Naive thymus-derived CD4-positive, alpha-beta T cell (primary cell): ENCODE data around the gene MELK. TPM values are rescaled to one million over a fixed set of nuclear protein-coding genes. Genes with fewer than 3 reads are reported as not detected.

Source experiments
- ATAC-seq: fragments of 150-1000 bp; cut with Tn5 transposase; 2 replicates; pipeline ENCODE4 v1.10.0; 2021; ENCODE audit warnings: mild to moderate bottlenecking, moderate library complexity
- CTCF ChIA-PET: fragments of 350-600 bp; sonication (Branson Sonifier 250); formaldehyde crosslinking; loops from one replicate; lab custom pipeline; 2021; ENCODE audit warnings: antibody characterized with exemption; lab: Charles Lee
- POLR2A ChIA-PET: fragments of 350-600 bp; sonication (Branson Sonifier 250); formaldehyde crosslinking; loops from one replicate; lab custom pipeline; 2021; ENCODE audit warnings: antibody characterized with exemption, inconsistent platforms; lab: Charles Lee
- DNase-seq, 9 donors: peaks; one replicate each; pipeline versions ENCODE4 v3.0.0 to v3.0.0-alpha.2; 2020 to 2022; ENCODE audit warnings: mixed read lengths in 1 of 9
- H3K27ac ChIP-seq: one replicate; pipeline ENCODE4 v1.7.0; 2013; ENCODE audit warnings: mild to moderate bottlenecking, low read depth, low read length, moderate library complexity
- H3K27me3 ChIP-seq, 2 donors: one replicate each; pipeline ENCODE4 v1.7.0; 2013; ENCODE audit warnings: low read length in 2 of 2, mild to moderate bottlenecking in 2 of 2, moderate library complexity in 2 of 2; ENCODE audit not compliant: control insufficient read depth in 2 of 2, insufficient read depth in 2 of 2
- H3K36me3 ChIP-seq, 3 experiments: 1 replicate in 2 of 3; 2 replicates in 1 of 3; pipeline ENCODE4 v1.7.0; 2013; ENCODE audit warnings: low read length in 3 of 3, mild to moderate bottlenecking in 3 of 3, moderate library complexity in 1 of 3; ENCODE audit not compliant: insufficient read depth in 3 of 3, control insufficient read depth in 2 of 3
- H3K4me1 ChIP-seq, 2 donors: one replicate each; pipeline ENCODE4 v1.7.0; 2013; ENCODE audit warnings: low read length in 2 of 2, mild to moderate bottlenecking in 2 of 2, moderate library complexity in 1 of 2; ENCODE audit not compliant: control insufficient read depth in 2 of 2, insufficient read depth in 2 of 2
- H3K4me3 ChIP-seq: 2 replicates; pipeline ENCODE4 v1.7.0; 2013; ENCODE audit warnings: mild to moderate bottlenecking, low read length
- H3K9me3 ChIP-seq, 3 experiments: 1 replicate in 2 of 3; 2 replicates in 1 of 3; pipeline ENCODE4 v1.7.0; 2013; ENCODE audit warnings: low read length in 3 of 3; ENCODE audit not compliant: control insufficient read depth in 2 of 3
- H3K27ac Mint-ChIP-seq, 9 donors: one replicate each; pipeline ENCODE4 v1.8.0; 2020 to 2022; ENCODE audit warnings: mixed read lengths in 9 of 9, mild to moderate bottlenecking in 8 of 9, moderate library complexity in 5 of 9, inconsistent platforms in 2 of 9
- H3K27me3 Mint-ChIP-seq, 5 donors: one replicate each; pipeline ENCODE4 v1.8.0; 2021 to 2022; ENCODE audit warnings: mixed read lengths in 5 of 5, mild to moderate bottlenecking in 1 of 5
- H3K36me3 Mint-ChIP-seq, 5 donors: one replicate each; pipeline ENCODE4 v1.8.0; 2020 to 2022; ENCODE audit warnings: mixed read lengths in 5 of 5, mild to moderate bottlenecking in 3 of 5, inconsistent platforms in 1 of 5
- H3K4me1 Mint-ChIP-seq, 7 donors: one replicate each; pipeline ENCODE4 v1.8.0; 2020 to 2022; ENCODE audit warnings: mixed read lengths in 7 of 7, mild to moderate bottlenecking in 3 of 7, inconsistent platforms in 1 of 7
- H3K4me3 Mint-ChIP-seq, 10 donors: one replicate each; pipeline ENCODE4 v1.8.0; 2020 to 2022; ENCODE audit warnings: mild to moderate bottlenecking in 10 of 10, mixed read lengths in 10 of 10, moderate library complexity in 6 of 10, inconsistent platforms in 2 of 10
- H3K9me3 Mint-ChIP-seq, 11 donors: one replicate each; pipeline ENCODE4 v1.8.0; 2020 to 2022; ENCODE audit warnings: mixed read lengths in 11 of 11, mild to moderate bottlenecking in 4 of 11, inconsistent platforms in 1 of 11, moderate library complexity in 1 of 11
- intact Hi-C, 2 donors: fragments of 100-400 bp; cut with micrococcal nuclease; formaldehyde crosslinking; loops; one replicate each; pipeline ENCODE4 v1.15.1; 2023
- polyA plus RNA-seq, 2 donors: library from polyadenylated mRNA; unstranded; fragments of 300-500 nt; fragmentation: Illumina TruSeq; gene quantifications; one replicate each; pipeline ENCODE4 v1.2.3, GENCODE V29; 2021
- total RNA-seq, 6 experiments: library from RNA in 5 of 6; stranded (reverse) in 5 of 6; gene quantifications; 1 replicate in 5 of 6; 2 replicates in 1 of 6; pipeline ENCODE4 v1.2.3 and lab custom pipeline; 2021 to 2026

The MELK gene
- total and polyA plus RNA-seq, 7 experiments from 2014 or later = 0.22 to 40.2 (median 0.88) TPM; not detected in 4

GRCh38 chr9:36718612-36719011, 145.9 kb downstream of the MELK start:
- no peak overlapping the region for H3K27ac ChIP-seq
- no peaks in the 10 kb centered on the region for H3K4me1 Mint-ChIP-seq
- no peak overlapping the region for H3K4me3 ChIP-seq
- intact Hi-C loops = no loop called here
- ChIA-PET POLR2A (no interaction called here), CTCF (no interaction called here)
- H3K27me3 Mint-ChIP-seq = peaks cover 0 to 16% (median 6%) of the 10 kb centered on the region in 5 donors
- H3K9me3 ChIP-seq = no peaks in the 10 kb centered on the region
- no peaks in the 10 kb centered on the region for H3K36me3 ChIP-seq
- H3K27me3 ChIP-seq = no peaks in the 10 kb centered on the region
- H3K36me3 Mint-ChIP-seq = no peaks in the 10 kb centered on the region
- no peak for ATAC-seq
- no peak for DNase-seq
- H3K4me1 ChIP-seq = no peaks in the 10 kb centered on the region
- H3K27ac Mint-ChIP-seq = no peak overlapping the region
- no peak overlapping the region for H3K4me3 Mint-ChIP-seq
- peaks cover 0 to 2% (median 0%) of the 10 kb centered on the region in 11 donors for H3K9me3 Mint-ChIP-seq

GRCh38 chr9:36720043-36720442, 147.3 kb downstream of the MELK start:
- H3K4me3 Mint-ChIP-seq = no peak overlapping the region
- ChIA-PET CTCF (no interaction called here), POLR2A (no interaction called here)
- DNase-seq (no peak), ATAC-seq (no peak)
- no peaks in the 10 kb centered on the region for H3K36me3 Mint-ChIP-seq
- H3K27me3 Mint-ChIP-seq = peaks cover 0 to 16% (median 3%) of the 10 kb centered on the region in 5 donors
- Histone ChIP-seq H3K36me3 (no peaks in the 10 kb centered on the region), H3K27ac (no peak overlapping the region), H3K9me3 (no peaks in the 10 kb centered on the region), H3K4me1 (no peaks in the 10 kb centered on the region), H3K4me3 (no peak overlapping the region), H3K27me3 (no peaks in the 10 kb centered on the region)
- intact Hi-C loops = no loop called here
- H3K4me1 Mint-ChIP-seq = no peaks in the 10 kb centered on the region
- no peaks in the 10 kb centered on the region for H3K9me3 Mint-ChIP-seq
- H3K27ac Mint-ChIP-seq = no peak overlapping the region

GRCh38 chr9:36721846-36722588, 149.3 kb downstream of the MELK start:
- DNase-seq (no peak), ATAC-seq (no peak)
- Mint-ChIP-seq H3K27ac (no peak overlapping the region), H3K4me3 (no peak overlapping the region), H3K36me3 (no peaks in the 10 kb centered on the region), H3K9me3 (no peaks in the 10 kb centered on the region), H3K4me1 (no peaks in the 10 kb centered on the region), H3K27me3 (peaks cover 0 to 6% (median 3%) of the 10 kb centered on the region in 5 donors)
- no peak overlapping the region for H3K4me3 ChIP-seq
- no peaks in the 10 kb centered on the region for H3K4me1 ChIP-seq
- POLR2A ChIA-PET = no interaction called here
- intact Hi-C loops = no loop called here
- H3K9me3 ChIP-seq = no peaks in the 10 kb centered on the region
- CTCF ChIA-PET = no interaction called here
- no peaks in the 10 kb centered on the region for H3K27me3 ChIP-seq
- no peak overlapping the region for H3K27ac ChIP-seq
- no peaks in the 10 kb centered on the region for H3K36me3 ChIP-seq

- Histone ChIP-seq H3K4me3 (no peak overlapping the region), H3K9me3 (no peaks in the 10 kb centered on the region), H3K36me3 (no peaks in the 10 kb centered on the region), H3K27me3 (no peaks in the 10 kb centered on the region), H3K4me1 (no peaks in the 10 kb centered on the region), H3K27ac (no peak overlapping the region)
- Mint-ChIP-seq H3K27ac (no peak overlapping the region), H3K36me3 (no peaks in the 10 kb centered on the region), H3K9me3 (no peaks in the 10 kb centered on the region), H3K4me1 (no peaks in the 10 kb centered on the region), H3K27me3 (peaks cover 0 to 5% (median 0%) of the 10 kb centered on the region in 5 donors), H3K4me3 (no peak overlapping the region)
- ChIA-PET CTCF (no interaction called here), POLR2A (no interaction called here)
- intact Hi-C loops = loop anchor here in 1 of 2 donors (5.0 kb wide), 1 partner anchor 169 kb away; no protein-coding TSS in a partner anchor
- ATAC-seq = no peak
- DNase-seq = no peak
Observed at GRCh38 chr9:36725777-36726356, 153.2 kb downstream of the MELK start.

Other genes with a start within 250 kb of the MELK start
- 10 to 100 TPM; 39.2 to 88.2 (median 72.9) TPM for gene RNF38, start 172.6 kb upstream of the MELK start, total RNA-seq
- gene RNF38, start 172.6 kb upstream of the MELK start, polyA plus RNA-seq = 10 to 100 TPM; 16.8 to 25.2 TPM